HL-60 (cell line): ENCODE results near the gene ZMIZ1.

Source experiments
- DNase-seq, 2 experiments: peaks; one replicate each; pipeline ENCODE4 v3.0.0-alpha.2; 2010 to 2020; ENCODE audit warnings: low read depth in 1 of 2, low spot score in 1 of 2
- H3K27ac ChIP-seq: fragments of 250-450 bp; sonication (Bioruptor Pico); replicated peaks from 2 replicates; pipeline ENCODE4 v1.5.1; 2020; ENCODE audit warnings: mild to moderate bottlenecking, moderate library complexity
- H3K27me3 ChIP-seq: fragments of 250-450 bp; sonication (Bioruptor Pico); 2 replicates; pipeline ENCODE4 v1.5.1; 2021; ENCODE audit warnings: mild to moderate bottlenecking, moderate library complexity; ENCODE audit not compliant: insufficient read depth, poor library complexity, severe bottlenecking
- H3K4me3 ChIP-seq: replicated peaks from 2 replicates; pipeline ENCODE4 v1.5.1; 2011; ENCODE audit warnings: mild to moderate bottlenecking, control low read depth, low read length; ENCODE audit not compliant: insufficient read depth
- CTCF ChIP-seq: IDR thresholded peaks from one replicate; pipeline ENCODE4 v1.5.1; 2011; ENCODE audit warnings: low read length, control low read depth, inconsistent platforms; ENCODE audit not compliant: insufficient read depth
- GABPA ChIP-seq: IDR thresholded peaks from 2 replicates; pipeline ENCODE4 v1.6.1; 2012; ENCODE audit warnings: low read depth
- POLR2AphosphoS5 ChIP-seq: IDR thresholded peaks from 2 replicates; pipeline ENCODE4 v1.6.1; 2012; ENCODE audit warnings: low read depth
- REST ChIP-seq: IDR thresholded peaks from 2 replicates; pipeline ENCODE4 v1.6.1; 2012; ENCODE audit warnings: low read depth; ENCODE audit not compliant: insufficient replicate concordance
- SPI1 ChIP-seq: IDR thresholded peaks from 2 replicates; pipeline ENCODE4 v1.6.1; 2012; ENCODE audit warnings: low read depth, mild to moderate bottlenecking, borderline replicate concordance

ZMIZ1 gene

GRCh38 chr10:79136236-79137005 lies 67.7 kb downstream of the ZMIZ1 start:
- Histone ChIP-seq H3K4me3 (no peak overlapping the region), H3K27ac (peak overlapping the region; percentile 77), H3K27me3 (no peaks in the 10 kb centered on the region)
- TF ChIP-seq CTCF, result no peak
- TF ChIP-seq REST, result no peak
- no peak for TF ChIP-seq SPI1
- no peak for TF ChIP-seq GABPA
- TF ChIP-seq POLR2AphosphoS5, result no peak
- no peak for DNase-seq

- no peak for DNase-seq
- Histone ChIP-seq H3K4me3 (peak overlapping the region; percentile 26), H3K27ac (peak overlapping the region; percentile 77), H3K27me3 (no peaks in the 10 kb centered on the region)
- TF ChIP-seq CTCF, result no peak
- no peak for TF ChIP-seq GABPA
- no peak for TF ChIP-seq POLR2AphosphoS5
- TF ChIP-seq REST, result no peak
- TF ChIP-seq SPI1, result no peak
Observed at GRCh38 chr10:79137300-79137756, 68.6 kb downstream of the ZMIZ1 start.

- TF ChIP-seq GABPA (no peak), CTCF (no peak), REST (no peak), POLR2AphosphoS5 (peak; percentile 66), SPI1 (no peak; the same call in 1 of the 2 replicates)
- H3K4me3 ChIP-seq, result peak overlapping the region; percentile 26
- DNase-seq, result peak; percentile 67 to 86
- H3K27ac ChIP-seq, result peak overlapping the region; percentile 77
- no peaks in the 10 kb centered on the region for H3K27me3 ChIP-seq
Observed at GRCh38 chr10:79137826-79138225, 69.1 kb downstream of the ZMIZ1 start.
